HG03039 (cell line): ENCODE measurements around the gene MYOD1.

Source experiments
- ATAC-seq: cut with Tn5 transposase; IDR thresholded peaks from one replicate; pipeline ENCODE4 v1.9.1; 2021; ENCODE audit warnings: mild to moderate bottlenecking, moderate library complexity; ENCODE audit not compliant: unreplicated experiment

MYOD1 gene

GRCh38 chr11:17748761-17749721 is 29.7 kb downstream of the MYOD1 start:
- ATAC-seq: no peak

GRCh38 chr11:17750013-17750800 is 30.8 kb downstream of the MYOD1 start:
- no peak for ATAC-seq

- ATAC-seq: no peak
Observed at GRCh38 chr11:17750801-17751165, 31.4 kb downstream of the MYOD1 start.

GRCh38 chr11:17751558-17751957 is 32.2 kb downstream of the MYOD1 start:
- no peak for ATAC-seq

GRCh38 chr11:17752144-17752543 is 32.8 kb downstream of the MYOD1 start:
- no peak for ATAC-seq

GRCh38 chr11:17753153-17753552 is 33.8 kb downstream of the MYOD1 start:
- no peak for ATAC-seq

GRCh38 chr11:17753641-17754040 is 34.3 kb downstream of the MYOD1 start:
- no peak for ATAC-seq

- ATAC-seq: no peak
Observed at GRCh38 chr11:17755891-17756290, 36.5 kb downstream of the MYOD1 start.

GRCh38 chr11:17760102-17761029 is 41.0 kb downstream of the MYOD1 start:
- ATAC-seq: no peak

GRCh38 chr11:17762309-17762974 is 43.1 kb downstream of the MYOD1 start:
- ATAC-seq: no peak

- ATAC-seq: no peak
Observed at GRCh38 chr11:17763244-17763643, 43.9 kb downstream of the MYOD1 start.

- ATAC-seq: no peak
Observed at GRCh38 chr11:17763703-17764102, 44.3 kb downstream of the MYOD1 start.

- ATAC-seq: no peak
Observed at GRCh38 chr11:17764446-17765218, 45.3 kb downstream of the MYOD1 start.

- ATAC-seq: no peak
Observed at GRCh38 chr11:17765356-17766072, 46.1 kb downstream of the MYOD1 start.

GRCh38 chr11:17766073-17766359 is 46.6 kb downstream of the MYOD1 start:
- no peak for ATAC-seq

GRCh38 chr11:17766590-17766989 is 47.2 kb downstream of the MYOD1 start:
- ATAC-seq: no peak

GRCh38 chr11:17767301-17767885 is 48.0 kb downstream of the MYOD1 start:
- no peak for ATAC-seq

- ATAC-seq: no peak
Observed at GRCh38 chr11:17767914-17768313, 48.5 kb downstream of the MYOD1 start.

GRCh38 chr11:17768547-17768946 is 49.2 kb downstream of the MYOD1 start:
- ATAC-seq: no peak
